Parathyroid adenoma (tissue), 2 donors: ENCODE results near the gene ALX4.

Experiments
- H2AFZ ChIP-seq: fragments of 300-600 bp; sonication (generic); one replicate; pipeline ENCODE4 v1.7.0; 2017; ENCODE audit warnings: antibody characterized with exemption, mild to moderate bottlenecking
- H3K27ac ChIP-seq: fragments of 300-600 bp; sonication (generic); one replicate; pipeline ENCODE4 v1.7.0; 2017
- H3K27me3 ChIP-seq: fragments of 300-600 bp; sonication (generic); one replicate; pipeline ENCODE4 v1.7.0; 2017; ENCODE audit warnings: low read length; ENCODE audit not compliant: control insufficient read depth, insufficient read depth
- H3K36me3 ChIP-seq: fragments of 300-600 bp; sonication (generic); one replicate; pipeline ENCODE4 v1.7.0; 2017; ENCODE audit warnings: low read length; ENCODE audit not compliant: control insufficient read depth, insufficient read depth
- H3K4me1 ChIP-seq: fragments of 300-600 bp; sonication (generic); one replicate; pipeline ENCODE4 v1.7.0; 2017; ENCODE audit warnings: control low read depth
- H3K4me2 ChIP-seq: fragments of 300-600 bp; sonication (generic); one replicate; pipeline ENCODE4 v1.7.0; 2017; ENCODE audit warnings: low read length
- H3K4me3 ChIP-seq: fragments of 300-600 bp; sonication (generic); one replicate; pipeline ENCODE4 v1.7.0; 2017; ENCODE audit warnings: low read depth, low read length
- H3K79me2 ChIP-seq: fragments of 300-600 bp; sonication (generic); one replicate; pipeline ENCODE4 v1.7.0; 2017; ENCODE audit warnings: control low read depth
- H3K9ac ChIP-seq: fragments of 300-600 bp; sonication (generic); one replicate; pipeline ENCODE4 v1.7.0; 2017; ENCODE audit warnings: mild to moderate bottlenecking
- H3K9me3 ChIP-seq: fragments of 300-600 bp; sonication (generic); one replicate; pipeline ENCODE4 v1.7.0; 2017; ENCODE audit warnings: low read length; ENCODE audit not compliant: control insufficient read depth
- TF ChIP-seq, protein P1 (sequence below): fragments of 300-600 bp; sonication (generic); IDR thresholded peaks from one replicate; pipeline ENCODE4 v1.7.0; 2017; ENCODE audit warnings: antibody characterized with exemption, mild to moderate bottlenecking
- donor health status: primary hyperparathyroidism.

The ALX4 gene

GRCh38 chr11:44213148-44213547 is 96.8 kb downstream of the ALX4 start:
- TF ChIP-seq, protein P1, sequence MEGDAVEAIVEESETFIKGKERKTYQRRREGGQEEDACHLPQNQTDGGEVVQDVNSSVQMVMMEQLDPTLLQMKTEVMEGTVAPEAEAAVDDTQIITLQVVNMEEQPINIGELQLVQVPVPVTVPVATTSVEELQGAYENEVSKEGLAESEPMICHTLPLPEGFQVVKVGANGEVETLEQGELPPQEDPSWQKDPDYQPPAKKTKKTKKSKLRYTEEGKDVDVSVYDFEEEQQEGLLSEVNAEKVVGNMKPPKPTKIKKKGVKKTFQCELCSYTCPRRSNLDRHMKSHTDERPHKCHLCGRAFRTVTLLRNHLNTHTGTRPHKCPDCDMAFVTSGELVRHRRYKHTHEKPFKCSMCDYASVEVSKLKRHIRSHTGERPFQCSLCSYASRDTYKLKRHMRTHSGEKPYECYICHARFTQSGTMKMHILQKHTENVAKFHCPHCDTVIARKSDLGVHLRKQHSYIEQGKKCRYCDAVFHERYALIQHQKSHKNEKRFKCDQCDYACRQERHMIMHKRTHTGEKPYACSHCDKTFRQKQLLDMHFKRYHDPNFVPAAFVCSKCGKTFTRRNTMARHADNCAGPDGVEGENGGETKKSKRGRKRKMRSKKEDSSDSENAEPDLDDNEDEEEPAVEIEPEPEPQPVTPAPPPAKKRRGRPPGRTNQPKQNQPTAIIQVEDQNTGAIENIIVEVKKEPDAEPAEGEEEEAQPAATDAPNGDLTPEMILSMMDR: no peak
- no peaks in the 10 kb centered on the region for H3K4me1 ChIP-seq
- no peaks in the 10 kb centered on the region for H3K79me2 ChIP-seq
- H2AFZ ChIP-seq: no peak overlapping the region
- H3K27ac ChIP-seq: no peak overlapping the region
- H3K4me3 ChIP-seq: no peak overlapping the region
- H3K9ac ChIP-seq: no peak overlapping the region
- H3K36me3 ChIP-seq: no peaks in the 10 kb centered on the region
- H3K27me3 ChIP-seq: no peaks in the 10 kb centered on the region
- H3K9me3 ChIP-seq: no peaks in the 10 kb centered on the region
- no peak overlapping the region for H3K4me2 ChIP-seq

- Histone ChIP-seq H3K4me1 (no peaks in the 10 kb centered on the region), H2AFZ (no peak overlapping the region), H3K27me3 (no peaks in the 10 kb centered on the region), H3K36me3 (no peaks in the 10 kb centered on the region), H3K4me2 (no peak overlapping the region), H3K4me3 (no peak overlapping the region), H3K9ac (no peak overlapping the region), H3K27ac (no peak overlapping the region), H3K9me3 (no peaks in the 10 kb centered on the region), H3K79me2 (no peaks in the 10 kb centered on the region)
- TF ChIP-seq, protein P1: no peak
Observed at GRCh38 chr11:44212128-44212527, 97.8 kb downstream of the ALX4 start.
